Fibroblast of lung (primary cell): ENCODE results near the gene METTL5.

Experiments used
- EZH2 ChIP-seq: IDR thresholded peaks from 2 replicates; pipeline ENCODE4 v1.5.1; 2012; ENCODE audit warnings: low read length, control low read depth, mild to moderate bottlenecking; ENCODE audit errors: missing control alignments
- TF ChIP-seq, protein P1 (sequence below), 2 donors: IDR thresholded peaks in 1 of 2; conservative IDR thresholded peaks in 1 of 2; 1 replicate in 1 of 2; 2 replicates in 1 of 2; pipeline ENCODE4 v1.5.1; 2011 to 2012; ENCODE audit warnings: low read length in 2 of 2, control low read depth in 1 of 2, inconsistent platforms in 1 of 2, low read depth in 1 of 2, mild to moderate bottlenecking in 1 of 2

DNA sequence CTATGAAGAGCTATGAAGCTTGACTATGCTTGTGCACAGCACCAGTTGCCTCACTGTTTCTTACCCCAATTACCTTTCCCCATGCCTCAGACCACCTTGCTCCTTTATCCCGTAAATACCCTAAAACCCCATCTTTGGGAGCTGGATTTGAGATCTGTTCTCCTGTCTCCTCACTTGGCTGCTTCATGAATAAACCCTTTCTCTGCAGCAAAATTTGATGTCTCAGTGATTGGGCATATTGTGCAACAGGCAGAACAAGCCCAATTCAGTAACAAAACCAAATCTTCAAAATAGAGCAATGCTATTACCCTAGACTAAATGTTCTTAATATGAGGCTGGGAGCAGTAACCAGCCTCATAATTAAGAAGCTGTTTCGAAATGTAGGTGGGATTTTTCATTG lies 29.5 kb downstream of the METTL5 start:
- TF ChIP-seq, protein P1, sequence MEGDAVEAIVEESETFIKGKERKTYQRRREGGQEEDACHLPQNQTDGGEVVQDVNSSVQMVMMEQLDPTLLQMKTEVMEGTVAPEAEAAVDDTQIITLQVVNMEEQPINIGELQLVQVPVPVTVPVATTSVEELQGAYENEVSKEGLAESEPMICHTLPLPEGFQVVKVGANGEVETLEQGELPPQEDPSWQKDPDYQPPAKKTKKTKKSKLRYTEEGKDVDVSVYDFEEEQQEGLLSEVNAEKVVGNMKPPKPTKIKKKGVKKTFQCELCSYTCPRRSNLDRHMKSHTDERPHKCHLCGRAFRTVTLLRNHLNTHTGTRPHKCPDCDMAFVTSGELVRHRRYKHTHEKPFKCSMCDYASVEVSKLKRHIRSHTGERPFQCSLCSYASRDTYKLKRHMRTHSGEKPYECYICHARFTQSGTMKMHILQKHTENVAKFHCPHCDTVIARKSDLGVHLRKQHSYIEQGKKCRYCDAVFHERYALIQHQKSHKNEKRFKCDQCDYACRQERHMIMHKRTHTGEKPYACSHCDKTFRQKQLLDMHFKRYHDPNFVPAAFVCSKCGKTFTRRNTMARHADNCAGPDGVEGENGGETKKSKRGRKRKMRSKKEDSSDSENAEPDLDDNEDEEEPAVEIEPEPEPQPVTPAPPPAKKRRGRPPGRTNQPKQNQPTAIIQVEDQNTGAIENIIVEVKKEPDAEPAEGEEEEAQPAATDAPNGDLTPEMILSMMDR (conservative IDR thresholded peaks at IDR 0.05 in 1 of 2, IDR thresholded peaks at IDR 0.05 in 1 of 2; ENCODE audit: low read depth in 1 of 2, low read length in 2 of 2): no peak
- no peak for TF ChIP-seq EZH2
